Measurements from ENCODE around the gene RBBP4.

DNA sequence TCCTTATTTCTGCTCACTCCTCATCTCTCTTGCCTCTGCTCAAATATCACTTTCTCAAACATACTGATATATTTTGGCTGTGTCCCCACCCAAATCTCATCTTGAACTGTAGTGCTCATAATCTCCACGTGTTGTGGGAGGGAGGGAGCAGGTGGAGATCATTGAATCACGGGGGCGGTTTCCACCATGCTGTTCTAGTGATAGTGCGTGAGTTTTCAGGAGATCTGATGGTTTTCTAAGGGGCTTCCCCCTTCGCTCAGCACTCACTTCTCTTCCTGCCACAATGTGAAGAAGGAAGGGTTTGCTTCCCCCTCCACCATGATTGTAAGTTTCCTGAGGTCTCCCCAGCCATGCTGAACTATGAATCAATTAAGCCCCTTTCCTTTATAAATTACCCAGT lies 27.2 kb upstream of the RBBP4 start:
- TF ChIP-seq, protein P1, sequence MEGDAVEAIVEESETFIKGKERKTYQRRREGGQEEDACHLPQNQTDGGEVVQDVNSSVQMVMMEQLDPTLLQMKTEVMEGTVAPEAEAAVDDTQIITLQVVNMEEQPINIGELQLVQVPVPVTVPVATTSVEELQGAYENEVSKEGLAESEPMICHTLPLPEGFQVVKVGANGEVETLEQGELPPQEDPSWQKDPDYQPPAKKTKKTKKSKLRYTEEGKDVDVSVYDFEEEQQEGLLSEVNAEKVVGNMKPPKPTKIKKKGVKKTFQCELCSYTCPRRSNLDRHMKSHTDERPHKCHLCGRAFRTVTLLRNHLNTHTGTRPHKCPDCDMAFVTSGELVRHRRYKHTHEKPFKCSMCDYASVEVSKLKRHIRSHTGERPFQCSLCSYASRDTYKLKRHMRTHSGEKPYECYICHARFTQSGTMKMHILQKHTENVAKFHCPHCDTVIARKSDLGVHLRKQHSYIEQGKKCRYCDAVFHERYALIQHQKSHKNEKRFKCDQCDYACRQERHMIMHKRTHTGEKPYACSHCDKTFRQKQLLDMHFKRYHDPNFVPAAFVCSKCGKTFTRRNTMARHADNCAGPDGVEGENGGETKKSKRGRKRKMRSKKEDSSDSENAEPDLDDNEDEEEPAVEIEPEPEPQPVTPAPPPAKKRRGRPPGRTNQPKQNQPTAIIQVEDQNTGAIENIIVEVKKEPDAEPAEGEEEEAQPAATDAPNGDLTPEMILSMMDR (conservative IDR thresholded peaks at IDR 0.05; ENCODE audit: low read depth, low read length): no peak
- no peak for TF ChIP-seq EZH2 (IDR thresholded peaks at IDR 0.05; ENCODE audit: borderline replicate concordance, low read depth, low read length, poor library complexity, severe bottlenecking)
